ENCODE data around the gene RPS13. TPM values are rescaled to one million over a fixed set of nuclear protein-coding genes. Genes with fewer than 3 reads are reported as not detected.

The RPS13 gene
- total RNA-seq, 2 experiments from 2014 or later: 951 to 981 TPM

Other genes with a start within 250 kb of the RPS13 start
- gene PLEKHA7, start 63.3 kb downstream of the RPS13 start, total RNA-seq: 1 to 10 TPM; 2.3 to 3.4 TPM
- 10 to 100 TPM; 23.7 to 24.9 TPM for gene PIK3C2A, start 130.3 kb upstream of the RPS13 start, total RNA-seq
- gene NUCB2, start 199.1 kb upstream of the RPS13 start, total RNA-seq: 10 to 100 TPM; 82.0 to 91.8 TPM